Measurements from ENCODE around the gene SLC38A2. TPM values are rescaled to one million over a fixed set of nuclear protein-coding genes. Genes with fewer than 3 reads are reported as not detected.

SLC38A2 gene
- total RNA-seq, 1 experiment from 2014 or later: 381 TPM

DNA sequence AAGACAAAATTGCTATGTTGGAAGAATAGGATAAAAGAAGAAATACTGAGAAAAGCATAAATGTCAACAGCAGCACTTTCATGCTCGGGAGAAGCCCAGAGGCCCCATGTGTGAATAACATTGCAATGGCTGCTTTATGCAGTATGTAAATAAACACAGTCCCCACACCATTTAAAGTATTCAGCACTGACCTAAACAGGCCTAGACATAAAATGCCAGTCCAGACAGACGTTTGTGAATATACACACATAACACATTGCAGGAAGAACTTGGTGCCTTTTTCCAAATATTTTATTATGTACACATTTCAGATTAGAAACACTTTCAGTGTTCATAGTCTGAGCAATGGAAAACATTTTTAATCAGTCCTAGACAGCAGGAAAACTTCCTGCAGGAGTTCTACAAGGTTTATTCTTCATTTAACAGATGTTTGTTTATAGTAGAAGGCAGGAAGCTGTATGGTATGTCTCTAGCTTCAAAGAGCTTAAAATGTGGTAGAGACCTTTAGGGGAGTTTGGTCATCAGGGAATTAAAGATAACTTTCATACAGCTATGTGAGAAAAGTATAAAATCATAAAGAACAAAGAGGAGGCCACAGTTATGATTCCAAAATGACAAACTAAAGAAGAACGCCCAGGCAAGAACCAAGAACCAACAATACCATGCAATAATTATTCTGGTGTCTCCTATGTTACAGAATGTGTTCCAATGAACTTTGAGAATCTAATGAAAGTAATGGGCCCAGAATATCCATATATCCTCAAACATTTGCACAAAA, 30.6 kb upstream of the SLC38A2 start (continued):
- TF ChIP-seq, protein P1, sequence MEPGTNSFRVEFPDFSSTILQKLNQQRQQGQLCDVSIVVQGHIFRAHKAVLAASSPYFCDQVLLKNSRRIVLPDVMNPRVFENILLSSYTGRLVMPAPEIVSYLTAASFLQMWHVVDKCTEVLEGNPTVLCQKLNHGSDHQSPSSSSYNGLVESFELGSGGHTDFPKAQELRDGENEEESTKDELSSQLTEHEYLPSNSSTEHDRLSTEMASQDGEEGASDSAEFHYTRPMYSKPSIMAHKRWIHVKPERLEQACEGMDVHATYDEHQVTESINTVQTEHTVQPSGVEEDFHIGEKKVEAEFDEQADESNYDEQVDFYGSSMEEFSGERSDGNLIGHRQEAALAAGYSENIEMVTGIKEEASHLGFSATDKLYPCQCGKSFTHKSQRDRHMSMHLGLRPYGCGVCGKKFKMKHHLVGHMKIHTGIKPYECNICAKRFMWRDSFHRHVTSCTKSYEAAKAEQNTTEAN (CRISPR knock-in tag; IDR thresholded peaks at IDR 0.05): no peak
- TF ChIP-seq OVOL2 (CRISPR knock-in tag; IDR thresholded peaks at IDR 0.05; ENCODE audit: borderline replicate concordance) (no peak), MLX (CRISPR knock-in tag; IDR thresholded peaks at IDR 0.05) (no peak), E2F1 (CRISPR knock-in tag; IDR thresholded peaks at IDR 0.05) (no peak), FOXP1 (CRISPR knock-in tag; IDR thresholded peaks at IDR 0.05; ENCODE audit: borderline replicate concordance) (no peak), AFF4 (CRISPR knock-in tag; IDR thresholded peaks at IDR 0.05; ENCODE audit: borderline replicate concordance) (no peak)
- TF ChIP-seq, protein P2, sequence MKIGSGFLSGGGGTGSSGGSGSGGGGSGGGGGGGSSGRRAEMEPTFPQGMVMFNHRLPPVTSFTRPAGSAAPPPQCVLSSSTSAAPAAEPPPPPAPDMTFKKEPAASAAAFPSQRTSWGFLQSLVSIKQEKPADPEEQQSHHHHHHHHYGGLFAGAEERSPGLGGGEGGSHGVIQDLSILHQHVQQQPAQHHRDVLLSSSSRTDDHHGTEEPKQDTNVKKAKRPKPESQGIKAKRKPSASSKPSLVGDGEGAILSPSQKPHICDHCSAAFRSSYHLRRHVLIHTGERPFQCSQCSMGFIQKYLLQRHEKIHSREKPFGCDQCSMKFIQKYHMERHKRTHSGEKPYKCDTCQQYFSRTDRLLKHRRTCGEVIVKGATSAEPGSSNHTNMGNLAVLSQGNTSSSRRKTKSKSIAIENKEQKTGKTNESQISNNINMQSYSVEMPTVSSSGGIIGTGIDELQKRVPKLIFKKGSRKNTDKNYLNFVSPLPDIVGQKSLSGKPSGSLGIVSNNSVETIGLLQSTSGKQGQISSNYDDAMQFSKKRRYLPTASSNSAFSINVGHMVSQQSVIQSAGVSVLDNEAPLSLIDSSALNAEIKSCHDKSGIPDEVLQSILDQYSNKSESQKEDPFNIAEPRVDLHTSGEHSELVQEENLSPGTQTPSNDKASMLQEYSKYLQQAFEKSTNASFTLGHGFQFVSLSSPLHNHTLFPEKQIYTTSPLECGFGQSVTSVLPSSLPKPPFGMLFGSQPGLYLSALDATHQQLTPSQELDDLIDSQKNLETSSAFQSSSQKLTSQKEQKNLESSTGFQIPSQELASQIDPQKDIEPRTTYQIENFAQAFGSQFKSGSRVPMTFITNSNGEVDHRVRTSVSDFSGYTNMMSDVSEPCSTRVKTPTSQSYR (CRISPR knock-in tag; IDR thresholded peaks at IDR 0.05): no peak
- TF ChIP-seq, protein P3, sequence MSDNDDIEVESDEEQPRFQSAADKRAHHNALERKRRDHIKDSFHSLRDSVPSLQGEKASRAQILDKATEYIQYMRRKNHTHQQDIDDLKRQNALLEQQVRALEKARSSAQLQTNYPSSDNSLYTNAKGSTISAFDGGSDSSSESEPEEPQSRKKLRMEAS (CRISPR knock-in tag; IDR thresholded peaks at IDR 0.05): no peak
- TF ChIP-seq, protein P4, sequence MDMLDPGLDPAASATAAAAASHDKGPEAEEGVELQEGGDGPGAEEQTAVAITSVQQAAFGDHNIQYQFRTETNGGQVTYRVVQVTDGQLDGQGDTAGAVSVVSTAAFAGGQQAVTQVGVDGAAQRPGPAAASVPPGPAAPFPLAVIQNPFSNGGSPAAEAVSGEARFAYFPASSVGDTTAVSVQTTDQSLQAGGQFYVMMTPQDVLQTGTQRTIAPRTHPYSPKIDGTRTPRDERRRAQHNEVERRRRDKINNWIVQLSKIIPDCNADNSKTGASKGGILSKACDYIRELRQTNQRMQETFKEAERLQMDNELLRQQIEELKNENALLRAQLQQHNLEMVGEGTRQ (CRISPR knock-in tag; IDR thresholded peaks at IDR 0.05): no peak

DNA sequence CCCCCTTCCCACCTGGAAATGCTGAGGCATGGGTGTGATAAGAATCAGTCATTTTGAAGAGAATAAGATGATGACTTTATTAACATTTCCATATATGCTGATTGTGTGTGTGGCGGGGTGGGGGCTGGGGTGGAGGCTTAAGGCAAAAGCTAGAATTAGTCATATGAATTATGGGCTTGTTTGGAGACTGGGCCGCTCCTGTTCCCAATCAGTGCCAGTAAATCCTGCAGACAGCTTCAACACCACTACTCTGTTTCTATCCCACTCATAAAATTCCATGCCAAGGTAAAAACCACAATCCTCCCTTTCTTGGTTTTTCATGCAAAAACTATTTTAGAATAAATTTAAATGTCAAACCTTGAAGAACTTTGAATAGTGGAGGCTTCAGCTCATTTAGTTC, 29.9 kb upstream of the SLC38A2 start:
- ChIA-PET POLR2A (interaction anchor here (0.5 kb wide), 1 partner anchor 285 kb away, joined by 5 read pairs; no protein-coding TSS in a partner anchor), CTCF (interaction anchor here (1.1 kb wide), 1 partner anchor 8 kb away, joined by 4 read pairs; no protein-coding TSS in a partner anchor)
- Mint-ChIP-seq H3K36me3 (peaks cover 41% of the 10 kb centered on the region), H3K27me3 (ENCODE audit: low read depth) (peaks cover 12% of the 10 kb centered on the region), H3K27ac (no peak overlapping the region), H3K4me1 (peaks cover 41% of the 10 kb centered on the region), H3K9me3 (peaks cover 36% of the 10 kb centered on the region), H3K4me3 (no peak overlapping the region; the same call in 1 of the 2 replicates)
- ATAC-seq (no peak), DNase-seq (ENCODE audit: low spot score) (no peak)
- TF ChIP-seq E2F4 (CRISPR knock-in tag; IDR thresholded peaks at IDR 0.05; ENCODE audit: borderline replicate concordance, low read depth) (no peak), MXD4 (CRISPR knock-in tag; IDR thresholded peaks at IDR 0.05; ENCODE audit: borderline replicate concordance) (no peak), MYBL2 (CRISPR knock-in tag; IDR thresholded peaks at IDR 0.05) (no peak), NR3C1 (CRISPR knock-in tag; conservative IDR thresholded peaks at IDR 0.05; ENCODE audit: low read depth) (no peak)
- TF ChIP-seq, protein P5, sequence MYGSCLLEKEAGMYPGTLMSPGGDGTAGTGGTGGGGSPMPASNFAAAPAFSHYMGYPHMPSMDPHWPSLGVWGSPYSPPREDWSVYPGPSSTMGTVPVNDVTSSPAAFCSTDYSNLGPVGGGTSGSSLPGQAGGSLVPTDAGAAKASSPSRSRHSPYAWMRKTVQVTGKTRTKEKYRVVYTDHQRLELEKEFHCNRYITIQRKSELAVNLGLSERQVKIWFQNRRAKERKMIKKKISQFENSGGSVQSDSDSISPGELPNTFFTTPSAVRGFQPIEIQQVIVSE (CRISPR knock-in tag; IDR thresholded peaks at IDR 0.05; ENCODE audit: borderline replicate concordance): no peak
- TF ChIP-seq, protein P6, sequence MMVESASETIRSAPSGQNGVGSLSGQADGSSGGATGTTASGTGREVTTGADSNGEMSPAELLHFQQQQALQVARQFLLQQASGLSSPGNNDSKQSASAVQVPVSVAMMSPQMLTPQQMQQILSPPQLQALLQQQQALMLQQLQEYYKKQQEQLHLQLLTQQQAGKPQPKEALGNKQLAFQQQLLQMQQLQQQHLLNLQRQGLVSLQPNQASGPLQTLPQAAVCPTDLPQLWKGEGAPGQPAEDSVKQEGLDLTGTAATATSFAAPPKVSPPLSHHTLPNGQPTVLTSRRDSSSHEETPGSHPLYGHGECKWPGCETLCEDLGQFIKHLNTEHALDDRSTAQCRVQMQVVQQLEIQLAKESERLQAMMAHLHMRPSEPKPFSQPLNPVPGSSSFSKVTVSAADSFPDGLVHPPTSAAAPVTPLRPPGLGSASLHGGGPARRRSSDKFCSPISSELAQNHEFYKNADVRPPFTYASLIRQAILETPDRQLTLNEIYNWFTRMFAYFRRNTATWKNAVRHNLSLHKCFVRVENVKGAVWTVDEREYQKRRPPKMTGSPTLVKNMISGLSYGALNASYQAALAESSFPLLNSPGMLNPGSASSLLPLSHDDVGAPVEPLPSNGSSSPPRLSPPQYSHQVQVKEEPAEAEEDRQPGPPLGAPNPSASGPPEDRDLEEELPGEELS (CRISPR knock-in tag; IDR thresholded peaks at IDR 0.05): no peak
- TF ChIP-seq, protein P7, sequence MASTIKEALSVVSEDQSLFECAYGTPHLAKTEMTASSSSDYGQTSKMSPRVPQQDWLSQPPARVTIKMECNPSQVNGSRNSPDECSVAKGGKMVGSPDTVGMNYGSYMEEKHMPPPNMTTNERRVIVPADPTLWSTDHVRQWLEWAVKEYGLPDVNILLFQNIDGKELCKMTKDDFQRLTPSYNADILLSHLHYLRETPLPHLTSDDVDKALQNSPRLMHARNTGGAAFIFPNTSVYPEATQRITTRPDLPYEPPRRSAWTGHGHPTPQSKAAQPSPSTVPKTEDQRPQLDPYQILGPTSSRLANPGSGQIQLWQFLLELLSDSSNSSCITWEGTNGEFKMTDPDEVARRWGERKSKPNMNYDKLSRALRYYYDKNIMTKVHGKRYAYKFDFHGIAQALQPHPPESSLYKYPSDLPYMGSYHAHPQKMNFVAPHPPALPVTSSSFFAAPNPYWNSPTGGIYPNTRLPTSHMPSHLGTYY (CRISPR knock-in tag; IDR thresholded peaks at IDR 0.05): no peak
